Adrenal gland (tissue), 5 donors: ENCODE results near the gene GRIK5.

ENCODE experiments used
- POLR2A ChIP-seq, 2 donors: fragments of 450-650 bp; IDR thresholded peaks; one replicate each; pipeline ENCODE4 v1.6.1; 2017; ENCODE audit warnings: antibody characterized with exemption in 2 of 2, mild to moderate bottlenecking in 2 of 2, moderate library complexity in 1 of 2
- TF ChIP-seq, protein P1 (sequence below), 6 experiments: fragments of 450-650 bp in 4 of 6; fragments of 200-600 bp in 2 of 6; sonication (generic) in 1 of 6; IDR thresholded peaks; 1 replicate in 5 of 6; 2 replicates in 1 of 6; pipeline versions ENCODE4 v1.5.1 to v1.8.0; 2016 to 2021; ENCODE audit warnings: antibody characterized with exemption in 6 of 6, mild to moderate bottlenecking in 2 of 6, moderate library complexity in 1 of 6
- donor health status: DM: no; HTN: no; CAD: no.

DNA sequence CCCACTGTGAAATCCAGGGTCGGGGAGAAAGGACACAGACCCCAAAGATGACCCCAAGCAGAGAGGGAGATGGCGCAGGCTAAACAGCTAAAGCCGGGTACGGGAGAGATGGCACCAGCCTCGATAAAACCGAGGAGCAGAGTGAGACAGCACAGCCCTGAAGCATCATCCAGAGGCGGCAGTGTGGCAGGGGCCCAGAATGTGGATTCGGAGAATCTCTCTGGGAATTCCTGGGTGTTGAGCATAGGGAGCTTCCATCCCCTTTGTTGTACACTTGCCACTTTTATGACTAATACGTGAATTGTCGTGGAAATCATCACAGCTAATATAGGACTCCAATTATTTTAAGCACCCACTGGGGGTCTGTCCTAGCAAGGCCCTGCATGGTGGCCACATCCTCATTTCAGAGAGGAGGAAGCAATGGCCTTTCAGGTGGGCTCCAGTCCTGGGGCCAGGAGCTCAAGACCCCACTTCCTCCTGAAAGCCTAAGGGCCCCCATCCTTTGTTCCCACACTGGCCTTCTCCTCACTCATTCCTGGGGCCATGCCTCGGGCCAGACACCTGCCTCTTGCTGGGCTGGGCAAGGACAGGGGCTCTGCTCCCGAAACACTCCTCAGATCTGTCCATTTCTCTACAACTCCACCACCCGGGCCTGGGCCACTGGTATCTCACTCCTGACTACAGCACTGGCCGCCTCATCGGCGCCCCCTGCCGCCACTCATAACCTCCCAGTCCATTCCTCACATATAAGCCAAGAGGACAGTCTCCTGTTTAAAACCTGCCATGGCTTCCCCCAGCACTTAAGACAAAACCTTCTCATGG lies 46.7 kb downstream of the GRIK5 start:
- TF ChIP-seq, protein P1, sequence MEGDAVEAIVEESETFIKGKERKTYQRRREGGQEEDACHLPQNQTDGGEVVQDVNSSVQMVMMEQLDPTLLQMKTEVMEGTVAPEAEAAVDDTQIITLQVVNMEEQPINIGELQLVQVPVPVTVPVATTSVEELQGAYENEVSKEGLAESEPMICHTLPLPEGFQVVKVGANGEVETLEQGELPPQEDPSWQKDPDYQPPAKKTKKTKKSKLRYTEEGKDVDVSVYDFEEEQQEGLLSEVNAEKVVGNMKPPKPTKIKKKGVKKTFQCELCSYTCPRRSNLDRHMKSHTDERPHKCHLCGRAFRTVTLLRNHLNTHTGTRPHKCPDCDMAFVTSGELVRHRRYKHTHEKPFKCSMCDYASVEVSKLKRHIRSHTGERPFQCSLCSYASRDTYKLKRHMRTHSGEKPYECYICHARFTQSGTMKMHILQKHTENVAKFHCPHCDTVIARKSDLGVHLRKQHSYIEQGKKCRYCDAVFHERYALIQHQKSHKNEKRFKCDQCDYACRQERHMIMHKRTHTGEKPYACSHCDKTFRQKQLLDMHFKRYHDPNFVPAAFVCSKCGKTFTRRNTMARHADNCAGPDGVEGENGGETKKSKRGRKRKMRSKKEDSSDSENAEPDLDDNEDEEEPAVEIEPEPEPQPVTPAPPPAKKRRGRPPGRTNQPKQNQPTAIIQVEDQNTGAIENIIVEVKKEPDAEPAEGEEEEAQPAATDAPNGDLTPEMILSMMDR (IDR thresholded peaks at IDR 0.05) = no peak
- TF ChIP-seq POLR2A (IDR thresholded peaks at IDR 0.05) = no peak
